ENCODE measurements around the gene MKI67.

- no peak for TF ChIP-seq CBFB (CRISPR knock-in tag; IDR thresholded peaks at IDR 0.05)
- no peak for TF ChIP-seq EHMT2 (IDR thresholded peaks at IDR 0.05; ENCODE audit: borderline replicate concordance, low read depth, low read length)
- TF ChIP-seq POLR2A (IDR thresholded peaks at IDR 0.05; ENCODE audit: insufficient read depth in 1 of 2, low read depth in 2 of 2, low read length in 2 of 2) = no peak
- TF ChIP-seq HNRNPUL1 (IDR thresholded peaks at IDR 0.05; ENCODE audit: low read depth, low read length) = no peak
- TF ChIP-seq YY1 (IDR thresholded peaks at IDR 0.05; ENCODE audit: insufficient read depth, insufficient replicate concordance, low read depth, low read length) = no peak
These were observed 68.0 kb downstream of the MKI67 start for GRCh38 chr10:128058106-128058749.
